Activated T-cell treated with anti-CD3 and anti-CD28 coated beads, Interleukin-2, amount 50 U/mL, for 4 hours (primary cell): Measurements from ENCODE around the gene LCE1D. TPM values are rescaled to one million over a fixed set of nuclear protein-coding genes. Genes with fewer than 3 reads are reported as not detected.

Experiments used
- total RNA-seq, 3 donors: library from RNA; stranded (reverse); gene quantifications; one replicate each; pipeline ENCODE4 v1.2.1, GENCODE V29; 2021

LCE1D gene
- total RNA-seq, 3 donors from 2014 or later = not detected

Other genes with a start within 250 kb of the LCE1D start
- gene LCE3E, start 229.9 kb upstream of the LCE1D start, total RNA-seq = not detected
- gene LCE3D, start 216.2 kb upstream of the LCE1D start, total RNA-seq = not detected
- gene LCE3C, start 196.5 kb upstream of the LCE1D start, total RNA-seq = not detected
- gene LCE3B, start 182.9 kb upstream of the LCE1D start, total RNA-seq = not detected
- not detected for gene LCE3A, start 173.6 kb upstream of the LCE1D start, total RNA-seq
- gene LCE2D, start 133.3 kb upstream of the LCE1D start, total RNA-seq = not detected
- not detected for gene LCE2C, start 121.4 kb upstream of the LCE1D start, total RNA-seq
- gene LCE2B, start 110.6 kb upstream of the LCE1D start, total RNA-seq = not detected
- gene LCE2A, start 98.4 kb upstream of the LCE1D start, total RNA-seq = not detected
- gene LCE4A, start 88.6 kb upstream of the LCE1D start, total RNA-seq = not detected
- gene KPRP, start 38.7 kb upstream of the LCE1D start, total RNA-seq = not detected
- gene LCE1F, start 21.6 kb upstream of the LCE1D start, total RNA-seq = not detected
- gene LCE1E, start 10.5 kb upstream of the LCE1D start, total RNA-seq = not detected
- gene LCE1C, start 9.9 kb downstream of the LCE1D start, total RNA-seq = not detected
- gene LCE1B, start 15.2 kb downstream of the LCE1D start, total RNA-seq = not detected
- not detected for gene LCE1A, start 30.8 kb downstream of the LCE1D start, total RNA-seq
- gene LCE6A, start 46.1 kb downstream of the LCE1D start, total RNA-seq = not detected
- not detected for gene LCE7A, start 63.3 kb downstream of the LCE1D start, total RNA-seq
- not detected for gene SMCP, start 81.6 kb downstream of the LCE1D start, total RNA-seq
- gene IVL, start 111.8 kb downstream of the LCE1D start, total RNA-seq = not detected
- not detected for gene SPRR5, start 150.5 kb downstream of the LCE1D start, total RNA-seq
- not detected for gene SPRR4, start 173.9 kb downstream of the LCE1D start, total RNA-seq
- gene SPRR1A, start 187.4 kb downstream of the LCE1D start, total RNA-seq = not detected
- gene SPRR3, start 205.0 kb downstream of the LCE1D start, total RNA-seq = not detected
- gene SPRR1B, start 234.5 kb downstream of the LCE1D start, total RNA-seq = not detected
- not detected for gene SPRR2D, start 244.4 kb downstream of the LCE1D start, total RNA-seq